ENCODE results near the gene XPC.

Gene XPC

GRCh38 chr3:14194865-14195264 lies 16.5 kb upstream of the XPC start:
- no peaks in the 10 kb centered on the region for H3K27me3 Mint-ChIP-seq
- H3K4me1 Mint-ChIP-seq = peaks cover 38% of the 10 kb centered on the region
- H3K36me3 Mint-ChIP-seq = peaks cover 18% of the 10 kb centered on the region
- no peaks in the 10 kb centered on the region for H3K9me3 Mint-ChIP-seq
- H3K4me3 Mint-ChIP-seq = no peak overlapping the region
- H3K27ac Mint-ChIP-seq = peak overlapping the region; percentile 12

DNA sequence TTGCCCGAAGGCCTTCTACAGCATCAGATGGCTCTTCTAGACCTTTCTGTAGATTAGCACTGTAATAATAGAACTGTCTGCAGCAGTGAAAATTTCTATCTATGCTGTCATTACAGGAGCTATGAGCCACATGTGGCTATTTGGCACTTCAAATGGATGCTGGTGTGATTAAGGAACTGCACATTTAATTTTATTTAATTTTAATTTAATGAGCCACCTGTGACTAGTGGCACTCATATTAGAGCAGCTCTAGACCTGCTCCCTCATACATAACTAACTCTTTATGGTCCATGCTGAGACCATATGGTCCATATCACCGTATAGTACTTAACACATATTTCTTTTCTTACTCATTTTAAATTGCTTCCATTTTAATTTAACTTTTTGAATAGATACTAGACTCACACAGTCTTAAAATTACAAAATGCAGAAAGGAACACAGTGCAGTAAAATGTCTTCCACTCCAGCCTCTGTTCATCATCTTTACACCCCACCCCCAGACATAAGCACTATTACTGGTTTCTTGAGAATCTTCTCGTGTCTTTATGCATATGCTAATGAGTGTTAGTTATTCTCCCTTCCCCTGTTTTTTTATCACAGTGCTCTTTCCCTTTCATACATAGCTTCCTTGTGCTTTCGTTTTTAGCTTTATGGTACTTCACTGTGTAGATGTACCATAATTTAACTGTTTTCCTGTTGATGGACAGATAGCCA lies 9.8 kb upstream of the XPC start:
- Mint-ChIP-seq H3K4me1 (peaks cover 70% of the 10 kb centered on the region), H3K27ac (peak overlapping the region; percentile 1), H3K27me3 (no peaks in the 10 kb centered on the region), H3K4me3 (peak overlapping the region; percentile 4), H3K9me3 (no peaks in the 10 kb centered on the region), H3K36me3 (peaks cover 37% of the 10 kb centered on the region)

DNA sequence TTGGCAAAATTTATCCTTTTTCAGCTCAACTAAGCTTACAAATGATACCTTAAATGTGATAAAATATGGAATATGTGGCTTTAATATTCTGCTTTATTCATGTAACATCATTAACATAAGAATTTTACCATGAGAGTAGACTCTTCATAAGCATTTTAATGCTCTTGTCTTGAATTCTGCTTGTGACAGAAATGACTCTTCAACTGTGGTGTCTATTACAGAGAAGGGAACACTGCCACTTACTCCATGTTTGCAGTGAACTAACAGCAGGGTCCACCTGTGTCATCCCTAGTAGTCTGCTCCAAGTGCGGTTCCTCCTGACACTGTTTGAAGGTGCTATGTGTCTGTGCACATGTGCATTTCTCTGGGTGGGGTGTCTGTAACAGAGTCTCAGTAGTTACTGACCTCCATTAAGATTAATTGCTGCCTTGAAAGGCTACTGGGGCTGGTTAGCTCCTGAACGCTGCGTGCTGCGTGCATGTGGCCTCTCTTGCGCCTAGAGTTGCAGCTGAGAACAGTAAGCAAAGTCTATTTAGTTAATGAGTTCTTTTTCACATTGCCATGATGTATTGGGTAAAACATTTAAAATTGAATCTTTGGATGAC lies 8.6 kb upstream of the XPC start:
- peaks cover 42% of the 10 kb centered on the region for H3K36me3 Mint-ChIP-seq
- H3K27ac Mint-ChIP-seq = no peak overlapping the region
- H3K4me3 Mint-ChIP-seq = no peak overlapping the region
- H3K4me1 Mint-ChIP-seq = peaks cover 70% of the 10 kb centered on the region
- no peaks in the 10 kb centered on the region for H3K27me3 Mint-ChIP-seq
- no peaks in the 10 kb centered on the region for H3K9me3 Mint-ChIP-seq

DNA sequence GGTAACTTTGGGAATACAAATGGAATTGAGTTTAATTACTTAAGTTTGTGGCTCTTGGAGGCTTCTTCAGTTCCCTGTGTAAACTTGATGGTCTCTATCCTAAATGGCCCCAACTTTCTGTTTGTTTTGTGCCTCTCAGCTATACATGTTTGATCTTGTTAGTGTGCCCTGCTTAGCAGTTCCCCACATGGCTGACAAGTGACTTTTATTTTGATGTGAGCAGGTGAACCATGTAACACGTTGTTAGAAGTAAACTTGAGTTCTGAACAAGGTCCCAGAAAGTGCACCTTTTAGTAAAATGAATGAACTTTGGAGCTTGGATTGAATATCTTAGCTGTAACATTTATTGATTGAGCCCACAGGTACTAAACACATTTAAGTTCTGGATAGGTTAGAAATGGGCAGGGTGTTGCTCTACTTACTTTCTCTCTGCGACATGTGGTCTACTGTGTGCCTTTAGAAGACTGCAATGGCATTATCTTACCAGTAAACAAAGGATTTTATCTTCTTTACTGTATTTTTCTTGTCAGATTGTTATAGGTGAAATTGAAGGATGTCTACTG lies 4.7 kb upstream of the XPC start:
- no peak overlapping the region for H3K4me3 Mint-ChIP-seq
- H3K27me3 Mint-ChIP-seq = no peaks in the 10 kb centered on the region
- peaks cover 58% of the 10 kb centered on the region for H3K4me1 Mint-ChIP-seq
- peaks cover 18% of the 10 kb centered on the region for H3K36me3 Mint-ChIP-seq
- H3K27ac Mint-ChIP-seq = no peak overlapping the region
- no peaks in the 10 kb centered on the region for H3K9me3 Mint-ChIP-seq

DNA sequence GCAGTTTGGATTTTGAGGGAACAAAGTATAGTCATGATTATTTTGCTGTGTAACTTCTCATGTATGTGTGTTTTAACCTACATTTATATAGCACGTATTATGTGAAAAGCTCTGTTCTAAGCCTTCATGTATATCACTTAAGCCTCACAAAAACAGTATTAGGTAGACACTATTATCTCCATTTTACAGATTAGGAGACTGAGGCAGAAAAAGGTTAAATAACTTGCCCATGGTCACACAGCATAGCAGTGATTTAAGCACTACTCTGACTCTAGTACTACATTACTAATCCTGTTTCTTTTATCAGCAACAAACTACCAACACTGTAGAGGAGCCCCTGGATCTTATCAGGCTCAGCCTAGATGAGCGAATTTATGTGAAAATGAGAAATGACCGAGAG lies 2.9 kb upstream of the XPC start:
- H3K27me3 Mint-ChIP-seq = no peaks in the 10 kb centered on the region
- H3K27ac Mint-ChIP-seq = no peak overlapping the region
- peaks cover 12% of the 10 kb centered on the region for H3K36me3 Mint-ChIP-seq
- peaks cover 63% of the 10 kb centered on the region for H3K4me1 Mint-ChIP-seq
- no peaks in the 10 kb centered on the region for H3K9me3 Mint-ChIP-seq
- H3K4me3 Mint-ChIP-seq = no peak overlapping the region

DNA sequence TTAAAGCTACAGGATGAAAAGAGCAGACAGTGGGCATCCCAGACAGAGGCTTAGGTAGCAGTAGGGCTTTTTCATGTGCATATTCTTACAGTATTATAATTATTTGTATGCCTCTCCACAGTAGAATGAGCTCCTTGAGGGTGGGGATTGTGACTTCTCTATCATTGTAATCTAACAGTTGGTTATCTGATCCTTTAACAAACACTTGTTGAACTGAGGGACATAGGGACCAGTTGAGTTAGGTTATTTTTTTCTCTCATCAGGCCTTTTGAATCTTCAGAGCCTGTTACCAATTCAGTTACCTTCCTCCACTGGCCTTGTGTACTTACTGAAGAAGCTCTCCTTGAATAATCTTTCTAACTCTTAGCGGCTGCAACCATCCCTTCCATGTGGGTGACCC lies 1.4 kb upstream of the XPC start:
- Mint-ChIP-seq H3K36me3 (peaks cover 8% of the 10 kb centered on the region), H3K4me3 (peak overlapping the region; percentile 99), H3K9me3 (no peaks in the 10 kb centered on the region), H3K27me3 (no peaks in the 10 kb centered on the region), H3K4me1 (peaks cover 74% of the 10 kb centered on the region), H3K27ac (peak overlapping the region; percentile 100)

- Mint-ChIP-seq H3K27ac (peak overlapping the region; percentile 100), H3K4me3 (peak overlapping the region; percentile 99), H3K4me1 (peaks cover 81% of the 10 kb centered on the region), H3K36me3 (peaks cover 8% of the 10 kb centered on the region), H3K9me3 (no peaks in the 10 kb centered on the region), H3K27me3 (no peaks in the 10 kb centered on the region)
Observed at GRCh38 chr3:14179114-14179465, 689 bp upstream of the XPC start.

DNA sequence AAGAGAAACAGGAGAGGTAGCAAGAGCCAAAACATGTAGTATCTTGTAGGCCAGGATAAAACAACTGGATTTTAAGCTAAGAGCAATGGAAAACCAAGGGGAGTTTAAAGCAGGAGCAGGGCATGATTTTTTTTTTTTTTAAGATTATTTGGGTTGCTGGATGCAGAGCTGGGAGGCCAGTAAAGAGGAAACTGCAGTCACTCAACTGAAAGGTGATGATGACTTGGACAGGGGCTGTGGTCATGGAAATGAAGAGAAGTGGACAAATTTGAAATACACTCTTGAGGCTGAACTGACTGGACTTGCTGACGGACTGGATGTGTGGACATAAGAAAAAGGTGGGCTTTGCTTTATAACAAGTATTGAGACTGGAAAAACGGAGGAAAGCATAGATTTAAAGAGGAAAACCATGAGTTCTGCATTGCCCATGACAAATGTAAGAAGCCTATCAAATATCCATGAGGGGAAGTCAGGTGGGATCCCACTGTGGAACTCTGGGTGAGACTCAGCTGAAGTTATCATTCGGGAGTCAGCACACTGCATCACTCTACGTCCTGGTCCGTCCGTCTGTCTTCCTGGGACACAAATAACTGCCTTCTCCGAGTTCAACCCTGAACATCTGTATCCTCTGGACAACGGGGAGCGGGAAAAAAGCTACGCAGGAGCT lies 688 bp downstream of the XPC start:
- Mint-ChIP-seq H3K27ac (peak overlapping the region; percentile 100), H3K27me3 (no peaks in the 10 kb centered on the region), H3K4me3 (peak overlapping the region; percentile 99), H3K4me1 (peaks cover 79% of the 10 kb centered on the region), H3K9me3 (no peaks in the 10 kb centered on the region), H3K36me3 (peaks cover 10% of the 10 kb centered on the region)

GRCh38 chr3:14175383-14176037 lies 2.9 kb downstream of the XPC start:
- Mint-ChIP-seq H3K36me3 (peaks cover 16% of the 10 kb centered on the region), H3K4me3 (peak overlapping the region; percentile 76), H3K9me3 (no peaks in the 10 kb centered on the region), H3K27ac (peak overlapping the region; percentile 97), H3K27me3 (no peaks in the 10 kb centered on the region), H3K4me1 (peaks cover 78% of the 10 kb centered on the region)

GRCh38 chr3:14174483-14174882 lies 3.9 kb downstream of the XPC start:
- H3K4me1 Mint-ChIP-seq = peaks cover 81% of the 10 kb centered on the region
- H3K4me3 Mint-ChIP-seq = peak overlapping the region; percentile 76
- H3K36me3 Mint-ChIP-seq = peaks cover 25% of the 10 kb centered on the region
- H3K27me3 Mint-ChIP-seq = no peaks in the 10 kb centered on the region
- H3K27ac Mint-ChIP-seq = peak overlapping the region; percentile 97
- no peaks in the 10 kb centered on the region for H3K9me3 Mint-ChIP-seq

GRCh38 chr3:14172496-14172895 lies 5.9 kb downstream of the XPC start:
- Mint-ChIP-seq H3K27ac (peak overlapping the region; percentile 37), H3K4me1 (peaks cover 77% of the 10 kb centered on the region), H3K36me3 (peaks cover 33% of the 10 kb centered on the region), H3K4me3 (no peak overlapping the region), H3K9me3 (no peaks in the 10 kb centered on the region), H3K27me3 (no peaks in the 10 kb centered on the region)

DNA sequence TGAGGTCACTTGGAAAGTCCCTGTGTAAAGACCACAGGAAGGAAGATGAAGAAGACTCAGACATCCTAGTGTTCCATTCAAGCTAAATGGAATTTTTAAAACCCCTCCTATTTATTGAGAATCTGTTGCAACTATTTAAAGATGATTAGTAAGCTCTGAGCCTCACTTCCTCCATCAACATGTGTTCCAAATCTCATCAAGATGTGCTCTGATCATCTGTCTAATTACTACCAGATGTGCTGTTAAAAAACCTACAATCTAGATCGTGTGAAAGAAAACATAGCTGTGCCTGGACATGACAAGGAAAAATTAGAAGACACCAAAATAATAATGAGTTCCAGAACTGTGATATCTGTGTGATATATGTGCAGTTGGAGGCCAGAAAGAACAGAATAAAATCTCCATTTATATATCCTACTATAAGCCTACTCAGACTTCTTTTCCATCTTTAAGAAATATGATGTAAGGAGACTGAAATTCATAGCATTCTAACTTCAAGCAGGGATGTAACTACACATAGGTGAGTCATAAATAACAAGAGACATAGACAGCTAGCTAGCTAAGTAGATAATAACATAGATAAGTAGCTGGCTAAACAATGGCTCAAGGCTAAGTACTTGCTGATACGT lies 7.8 kb downstream of the XPC start:
- Mint-ChIP-seq H3K4me3 (no peak overlapping the region), H3K36me3 (peaks cover 41% of the 10 kb centered on the region), H3K27ac (peak overlapping the region; percentile 56), H3K4me1 (peaks cover 65% of the 10 kb centered on the region), H3K27me3 (no peaks in the 10 kb centered on the region), H3K9me3 (no peaks in the 10 kb centered on the region)

- H3K36me3 Mint-ChIP-seq = peaks cover 43% of the 10 kb centered on the region
- H3K27me3 Mint-ChIP-seq = no peaks in the 10 kb centered on the region
- H3K4me3 Mint-ChIP-seq = no peak overlapping the region
- H3K9me3 Mint-ChIP-seq = no peaks in the 10 kb centered on the region
- peaks cover 57% of the 10 kb centered on the region for H3K4me1 Mint-ChIP-seq
- H3K27ac Mint-ChIP-seq = no peak overlapping the region
Observed at GRCh38 chr3:14169871-14170270, 8.5 kb downstream of the XPC start.

- Mint-ChIP-seq H3K4me1 (peaks cover 53% of the 10 kb centered on the region), H3K27ac (no peak overlapping the region), H3K36me3 (peaks cover 48% of the 10 kb centered on the region), H3K27me3 (no peaks in the 10 kb centered on the region), H3K4me3 (no peak overlapping the region), H3K9me3 (no peaks in the 10 kb centered on the region)
Observed at GRCh38 chr3:14169435-14169834, 9.0 kb downstream of the XPC start.

- no peak overlapping the region for H3K4me3 Mint-ChIP-seq
- H3K36me3 Mint-ChIP-seq = peaks cover 60% of the 10 kb centered on the region
Observed at GRCh38 chr3:14166877-14167603, 11.4 kb downstream of the XPC start.

More at GRCh38 chr3:14166877-14167603, 11.4 kb downstream of the XPC start:
- H3K9me3 Mint-ChIP-seq = peaks cover under 1% of the 10 kb centered on the region
- no peaks in the 10 kb centered on the region for H3K27me3 Mint-ChIP-seq
- H3K4me1 Mint-ChIP-seq = peaks cover 34% of the 10 kb centered on the region
- H3K27ac Mint-ChIP-seq = no peak overlapping the region
